ENCODE data around the gene ORAI2.
A peak's percentile ranks its signal among the peaks of the same experiment; 100 is the strongest.

The ORAI2 gene

GRCh38 chr7:102412548-102412947 is 20.8 kb upstream of the ORAI2 start:
- Histone ChIP-seq H3K4me3 (ENCODE audit: low read length, poor library complexity, severe bottlenecking) (no peak overlapping the region), H3K4me1 (ENCODE audit: insufficient read depth, low read length, poor library complexity, severe bottlenecking) (peaks cover 3% of the 10 kb centered on the region), H3K27me3 (ENCODE audit: insufficient read depth, low read length, poor library complexity, severe bottlenecking) (no peaks in the 10 kb centered on the region), H3F3A (ENCODE audit: low read depth) (no peaks in the 10 kb centered on the region), H3K9ac (ENCODE audit: low read depth, low read length, poor library complexity, severe bottlenecking) (no peak overlapping the region), H3K36me3 (ENCODE audit: insufficient read depth, low read length) (peaks cover 86% of the 10 kb centered on the region; the same call in 1 of the 2 replicates), H3K79me2 (ENCODE audit: insufficient read depth, low read length) (peaks cover 11% of the 10 kb centered on the region; the same call in 1 of the 2 replicates), H2AFZ (ENCODE audit: low read length) (no peak overlapping the region), H3K4me2 (ENCODE audit: low read depth, low read length, poor library complexity, severe bottlenecking) (no peak overlapping the region), H3K9me2 (replicated peaks; ENCODE audit: low read depth, low read length) (no peaks in the 10 kb centered on the region), H4K20me1 (ENCODE audit: insufficient read depth, low read length, poor library complexity, severe bottlenecking) (peaks cover 3% of the 10 kb centered on the region), H3K9me3 (ENCODE audit: insufficient read depth, low read depth, low read length) (peaks cover 4% of the 10 kb centered on the region; the same call in 1 of the 2 replicates)
- TF ChIP-seq EZH2phosphoT487 (IDR thresholded peaks at IDR 0.05; ENCODE audit: borderline replicate concordance): no peak
- TF ChIP-seq, protein P1, sequence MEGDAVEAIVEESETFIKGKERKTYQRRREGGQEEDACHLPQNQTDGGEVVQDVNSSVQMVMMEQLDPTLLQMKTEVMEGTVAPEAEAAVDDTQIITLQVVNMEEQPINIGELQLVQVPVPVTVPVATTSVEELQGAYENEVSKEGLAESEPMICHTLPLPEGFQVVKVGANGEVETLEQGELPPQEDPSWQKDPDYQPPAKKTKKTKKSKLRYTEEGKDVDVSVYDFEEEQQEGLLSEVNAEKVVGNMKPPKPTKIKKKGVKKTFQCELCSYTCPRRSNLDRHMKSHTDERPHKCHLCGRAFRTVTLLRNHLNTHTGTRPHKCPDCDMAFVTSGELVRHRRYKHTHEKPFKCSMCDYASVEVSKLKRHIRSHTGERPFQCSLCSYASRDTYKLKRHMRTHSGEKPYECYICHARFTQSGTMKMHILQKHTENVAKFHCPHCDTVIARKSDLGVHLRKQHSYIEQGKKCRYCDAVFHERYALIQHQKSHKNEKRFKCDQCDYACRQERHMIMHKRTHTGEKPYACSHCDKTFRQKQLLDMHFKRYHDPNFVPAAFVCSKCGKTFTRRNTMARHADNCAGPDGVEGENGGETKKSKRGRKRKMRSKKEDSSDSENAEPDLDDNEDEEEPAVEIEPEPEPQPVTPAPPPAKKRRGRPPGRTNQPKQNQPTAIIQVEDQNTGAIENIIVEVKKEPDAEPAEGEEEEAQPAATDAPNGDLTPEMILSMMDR (conservative IDR thresholded peaks at IDR 0.05; ENCODE audit: low read length): peak; percentile 64

DNA sequence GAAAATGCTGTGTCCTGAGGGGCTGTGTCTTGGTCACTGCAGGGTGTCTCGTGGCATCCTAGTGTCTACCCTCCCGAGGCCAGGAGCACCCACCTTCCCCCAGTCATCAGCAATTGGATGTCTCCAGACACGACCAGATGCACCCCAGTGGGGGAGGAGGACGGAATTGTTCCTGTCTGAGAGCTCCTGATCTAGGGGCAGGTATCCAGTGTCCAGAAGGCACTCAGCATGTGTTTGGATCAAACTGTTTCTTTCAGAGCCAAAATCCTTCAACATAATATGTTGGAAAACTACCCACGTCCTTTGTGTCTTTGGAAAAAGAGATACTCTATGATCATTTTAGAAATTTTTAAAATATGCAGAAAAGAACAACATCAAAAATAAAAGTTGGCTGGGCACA is 20.3 kb upstream of the ORAI2 start:
- TF ChIP-seq EZH2phosphoT487 (IDR thresholded peaks at IDR 0.05; ENCODE audit: borderline replicate concordance): no peak
- TF ChIP-seq, protein P1 (conservative IDR thresholded peaks at IDR 0.05; ENCODE audit: low read length): no peak
- H3K4me1 ChIP-seq (ENCODE audit: insufficient read depth, low read length, poor library complexity, severe bottlenecking): peaks cover 3% of the 10 kb centered on the region
- no peak overlapping the region for H3K4me2 ChIP-seq (ENCODE audit: low read depth, low read length, poor library complexity, severe bottlenecking)
- no peak overlapping the region for H3K4me3 ChIP-seq (ENCODE audit: low read length, poor library complexity, severe bottlenecking)
- peaks cover 14% of the 10 kb centered on the region; the same call in 1 of the 2 replicates for H3K79me2 ChIP-seq (ENCODE audit: insufficient read depth, low read length)
- peaks cover 3% of the 10 kb centered on the region for H4K20me1 ChIP-seq (ENCODE audit: insufficient read depth, low read length, poor library complexity, severe bottlenecking)
- no peaks in the 10 kb centered on the region for H3F3A ChIP-seq (ENCODE audit: low read depth)
- H3K9me2 ChIP-seq (replicated peaks; ENCODE audit: low read depth, low read length): no peaks in the 10 kb centered on the region
- H3K27me3 ChIP-seq (ENCODE audit: insufficient read depth, low read length, poor library complexity, severe bottlenecking): no peaks in the 10 kb centered on the region
- no peak overlapping the region for H3K9ac ChIP-seq (ENCODE audit: low read depth, low read length, poor library complexity, severe bottlenecking)
- no peak overlapping the region for H2AFZ ChIP-seq (ENCODE audit: low read length)
- H3K36me3 ChIP-seq (ENCODE audit: insufficient read depth, low read length): peaks cover 84% of the 10 kb centered on the region; the same call in 1 of the 2 replicates
- H3K9me3 ChIP-seq (ENCODE audit: insufficient read depth, low read depth, low read length): peaks cover 4% of the 10 kb centered on the region; the same call in 1 of the 2 replicates

- no peaks in the 10 kb centered on the region for H3K9me2 ChIP-seq (replicated peaks; ENCODE audit: low read depth, low read length)
- H4K20me1 ChIP-seq (ENCODE audit: insufficient read depth, low read length, poor library complexity, severe bottlenecking): peaks cover 3% of the 10 kb centered on the region
- no peaks in the 10 kb centered on the region for H3F3A ChIP-seq (ENCODE audit: low read depth)
- no peaks in the 10 kb centered on the region for H3K27me3 ChIP-seq (ENCODE audit: insufficient read depth, low read length, poor library complexity, severe bottlenecking)
- no peak overlapping the region for H3K9ac ChIP-seq (ENCODE audit: low read depth, low read length, poor library complexity, severe bottlenecking)
- no peak overlapping the region for H2AFZ ChIP-seq (ENCODE audit: low read length)
- H3K36me3 ChIP-seq (ENCODE audit: insufficient read depth, low read length): peaks cover 84% of the 10 kb centered on the region; the same call in 1 of the 2 replicates
- no peak overlapping the region for H3K4me3 ChIP-seq (ENCODE audit: low read length, poor library complexity, severe bottlenecking)
- peaks cover 14% of the 10 kb centered on the region; the same call in 1 of the 2 replicates for H3K79me2 ChIP-seq (ENCODE audit: insufficient read depth, low read length)
- H3K4me2 ChIP-seq (ENCODE audit: low read depth, low read length, poor library complexity, severe bottlenecking): no peak overlapping the region
- TF ChIP-seq, protein P1 (conservative IDR thresholded peaks at IDR 0.05; ENCODE audit: low read length): no peak
- no peak for TF ChIP-seq EZH2phosphoT487 (IDR thresholded peaks at IDR 0.05; ENCODE audit: borderline replicate concordance)
- H3K9me3 ChIP-seq (ENCODE audit: insufficient read depth, low read depth, low read length): peaks cover 4% of the 10 kb centered on the region; the same call in 1 of the 2 replicates
- H3K4me1 ChIP-seq (ENCODE audit: insufficient read depth, low read length, poor library complexity, severe bottlenecking): no peaks in the 10 kb centered on the region
Observed at GRCh38 chr7:102413611-102414010, 19.8 kb upstream of the ORAI2 start.

Data from Loucy (cell line).